Bronchial epithelial cell (primary cell): Measurements from ENCODE around the gene MST1. TPM values are rescaled to one million over a fixed set of nuclear protein-coding genes. Genes with fewer than 3 reads are reported as not detected.

Experiments used
- DNase-seq: peaks from one replicate; pipeline ENCODE4 v3.0.0-alpha.2; 2010; ENCODE audit warnings: low read depth
- FAIRE-seq: peaks from 2 replicates; lab custom pipeline; 2011; peaks lifted over from hg19 to GRCh38; lab: Jason Lieb, UNC
- H3K27me3 ChIP-seq: 2 replicates; pipeline ENCODE4 v1.5.1; 2011; ENCODE audit warnings: low read length; ENCODE audit not compliant: control insufficient read depth, insufficient read depth
- H3K36me3 ChIP-seq: 2 replicates; pipeline ENCODE4 v1.5.1; 2011; ENCODE audit warnings: low read length; ENCODE audit not compliant: control insufficient read depth, insufficient read depth
- H3K4me3 ChIP-seq: 2 replicates; pipeline ENCODE4 v1.5.1; 2011; ENCODE audit warnings: mild to moderate bottlenecking, low read depth, low read length, control low read depth
- CTCF ChIP-seq: IDR thresholded peaks from 2 replicates; pipeline ENCODE4 v1.5.1; 2011; ENCODE audit warnings: mild to moderate bottlenecking, moderate library complexity, low read length, control low read depth, inconsistent platforms; ENCODE audit not compliant: insufficient read depth, severe bottlenecking
- total RNA-seq: library from RNA; depleted of rRNA; stranded (reverse); fragments of >200 nt; gene quantifications from 2 replicates; pipeline ENCODE4 v1.2.1, GENCODE V29; 2014

The MST1 gene
- total RNA-seq, 1 donor from 2014 or later: 4.7 TPM

DNA sequence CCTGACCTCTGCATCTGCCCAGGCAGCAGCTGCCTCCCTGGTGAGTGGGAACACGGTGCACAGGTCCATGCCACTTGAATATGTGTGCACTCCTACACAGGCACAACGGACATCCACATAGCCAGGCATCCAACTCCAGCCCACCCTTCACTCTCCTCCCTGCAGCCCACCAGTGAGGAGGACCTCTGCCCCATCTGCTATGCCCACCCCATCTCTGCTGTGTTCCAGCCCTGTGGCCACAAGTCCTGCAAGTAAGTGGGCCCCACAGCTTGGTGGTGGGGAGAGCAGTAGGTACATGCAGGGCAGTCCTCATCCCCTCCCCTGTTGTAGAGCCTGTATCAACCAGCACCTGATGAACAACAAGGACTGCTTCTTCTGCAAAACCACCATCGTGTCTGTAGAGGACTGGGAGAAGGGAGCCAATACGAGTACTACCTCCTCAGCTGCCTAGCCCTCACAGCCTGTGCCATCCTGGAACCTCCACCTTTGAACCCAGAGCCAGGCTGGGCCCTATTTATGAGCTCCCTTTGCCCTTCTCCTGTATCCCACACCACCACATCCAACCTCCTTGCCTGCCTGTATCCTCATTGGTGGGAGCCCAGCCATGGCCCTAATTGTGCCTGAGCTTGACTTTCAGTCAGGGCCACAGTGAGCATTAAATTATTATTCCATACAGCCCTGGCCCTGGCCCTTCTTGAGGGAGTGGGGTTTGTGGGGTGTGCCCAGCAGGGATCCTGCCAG is 31.8 kb upstream of the MST1 start:
- Histone ChIP-seq H3K4me3 (no peak overlapping the region), H3K36me3 (peaks cover 16% of the 10 kb centered on the region), H3K27me3 (no peaks in the 10 kb centered on the region)
- TF ChIP-seq CTCF: no peak
- DNase-seq (no peak), FAIRE-seq (no peak)

DNA sequence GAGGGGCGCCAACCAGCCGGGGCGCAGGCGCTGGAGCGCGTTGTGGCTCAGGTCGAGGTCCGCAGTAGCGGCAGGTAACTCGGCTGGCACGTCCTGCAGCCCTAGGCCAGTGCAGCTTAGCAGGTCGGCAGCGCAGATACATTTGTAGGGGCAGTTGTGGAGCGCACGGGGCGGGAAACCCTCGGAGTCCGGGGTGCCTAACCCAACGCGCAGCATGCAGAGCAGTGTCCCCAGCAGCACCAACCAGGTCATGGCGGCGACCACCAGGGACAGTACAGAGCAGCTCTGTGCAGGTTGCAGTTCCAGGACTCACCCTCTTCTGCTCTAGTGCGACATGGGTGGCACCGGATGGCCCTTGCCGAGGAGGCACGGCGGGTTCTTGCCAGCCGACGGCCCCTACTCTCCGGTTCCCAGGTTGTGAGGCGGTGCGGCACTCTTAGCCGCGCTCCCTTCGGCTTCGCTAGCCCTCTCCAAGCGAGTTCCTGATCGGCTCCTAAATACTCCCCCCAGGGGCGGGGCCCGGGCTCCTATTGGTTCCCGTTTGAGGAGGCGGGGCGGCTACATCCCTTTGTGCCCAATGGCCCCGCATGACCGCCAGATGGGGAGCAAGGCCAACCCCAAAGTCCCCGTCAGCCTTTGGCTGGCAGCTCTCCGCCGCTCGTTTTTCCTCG is 30.1 kb upstream of the MST1 start, which contains the start of gene AMIGO3:
Gene AMIGO3, minus strand, starts transcription at position 471 of the 671 bp plus-strand sequence. Its CDS starts 219 bp downstream, at position 252.
- peak; percentile 82 for DNase-seq
- FAIRE-seq: no peak
- no peaks in the 10 kb centered on the region for H3K27me3 ChIP-seq
- TF ChIP-seq CTCF: peak; percentile 60
- peak within 1 kb of the TSS; percentile 34 for H3K4me3 ChIP-seq
- H3K36me3 ChIP-seq: peaks cover 21% of the 10 kb centered on the region

DNA sequence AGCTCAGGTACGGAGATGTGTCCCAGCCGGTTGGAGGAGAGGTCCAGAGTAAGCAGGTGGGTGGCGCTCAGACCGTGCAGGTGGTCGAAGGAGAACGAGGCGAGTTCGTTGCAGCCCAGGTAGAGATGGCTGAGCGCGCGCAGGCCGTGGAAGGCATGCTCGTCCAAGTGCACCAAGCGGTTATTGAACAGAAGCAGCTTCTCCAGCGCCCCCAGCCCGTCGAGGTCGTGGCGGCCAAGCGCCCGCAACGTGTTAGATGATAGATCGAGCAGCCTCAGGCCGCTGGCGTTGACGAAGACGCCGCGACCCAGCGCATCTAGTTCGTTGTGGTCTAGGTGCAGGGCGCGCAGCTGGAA is 29.6 kb upstream of the MST1 start:
- H3K36me3 ChIP-seq: peaks cover 22% of the 10 kb centered on the region
- H3K27me3 ChIP-seq: no peaks in the 10 kb centered on the region
- peak overlapping the region; percentile 34 for H3K4me3 ChIP-seq
- no peak for FAIRE-seq
- no peak for DNase-seq
- peak; percentile 3 for TF ChIP-seq CTCF

DNA sequence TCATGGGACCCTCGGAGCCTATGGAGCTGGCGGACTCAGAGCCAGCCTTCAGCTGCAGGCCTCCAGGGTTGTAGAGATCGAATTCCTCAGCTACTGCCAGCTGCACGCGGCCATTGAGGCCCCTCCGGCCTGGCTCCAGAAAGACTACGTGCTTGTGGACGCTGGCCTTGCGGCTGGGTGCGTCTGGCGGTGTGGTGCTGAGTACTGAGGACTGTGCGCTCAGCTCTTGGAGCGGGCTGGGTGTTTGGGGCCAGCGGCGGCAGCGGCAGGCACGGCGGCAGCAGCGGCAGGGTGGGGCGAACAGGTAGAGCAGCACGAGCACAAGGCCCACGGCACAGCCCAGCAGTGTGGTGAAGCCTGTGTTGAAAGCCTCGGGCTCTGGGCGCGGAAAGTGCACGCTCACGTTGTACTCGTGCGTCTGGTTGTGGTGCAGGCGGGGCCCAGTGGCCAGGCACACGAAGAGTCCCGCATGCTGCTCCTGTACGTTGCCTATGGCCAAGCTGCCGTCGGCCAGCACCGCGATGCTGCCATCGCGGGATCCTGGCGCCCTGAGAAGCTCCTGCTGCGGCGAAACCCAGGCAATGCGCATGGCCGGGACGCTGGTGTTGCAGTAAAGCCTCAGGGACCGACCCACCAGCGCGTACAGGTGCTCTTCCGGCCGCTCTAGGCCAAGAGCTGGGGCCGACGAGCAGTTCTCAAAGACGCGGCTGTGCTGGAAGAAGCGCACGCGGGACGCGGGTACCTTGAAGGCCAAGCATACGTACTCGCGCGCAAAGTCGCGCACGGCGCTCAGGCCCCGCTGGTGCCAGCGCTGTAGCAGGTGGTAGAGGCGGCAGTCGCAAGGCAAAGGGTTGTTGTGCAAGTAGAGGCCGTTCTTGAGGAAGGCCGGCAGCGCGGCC is 28.9 kb upstream of the MST1 start:
- H3K36me3 ChIP-seq: peaks cover 22% of the 10 kb centered on the region
- H3K4me3 ChIP-seq: no peak overlapping the region
- peak; percentile 14 for DNase-seq
- no peak for TF ChIP-seq CTCF
- H3K27me3 ChIP-seq: no peaks in the 10 kb centered on the region
- no peak for FAIRE-seq

- H3K27me3 ChIP-seq: no peaks in the 10 kb centered on the region
- H3K4me3 ChIP-seq: no peak overlapping the region
- peaks cover 20% of the 10 kb centered on the region for H3K36me3 ChIP-seq
- DNase-seq (no peak), FAIRE-seq (no peak)
- TF ChIP-seq CTCF: no peak
Measured at GRCh38 chr3:49717211-49717958, 28.1 kb upstream of the MST1 start.
